HEK293 (cell line): ENCODE measurements around the gene CYP27A1.

ENCODE experiments used
- ATF2 ChIP-seq: fragments of 450-650 bp; formaldehyde crosslinking; IDR thresholded peaks from 2 replicates; pipeline ENCODE4 v1.5.1; 2016; ENCODE audit warnings: missing biosample characterization, missing genetic modification characterization, low read depth
- BCL11A ChIP-seq: fragments of 450-650 bp; formaldehyde crosslinking; IDR thresholded peaks from 2 replicates; pipeline ENCODE4 v1.5.1; 2016; ENCODE audit warnings: low read depth, missing biosample characterization, missing genetic modification characterization
- CTCF ChIP-seq: fragments of 450-650 bp; formaldehyde crosslinking; IDR thresholded peaks from 2 replicates; pipeline ENCODE4 v1.5.1; 2016; ENCODE audit warnings: missing biosample characterization, missing genetic modification characterization
- HIC1 ChIP-seq: fragments of 450-650 bp; formaldehyde crosslinking; IDR thresholded peaks from 2 replicates; pipeline ENCODE4 v1.5.1; 2016; ENCODE audit warnings: missing biosample characterization, missing genetic modification characterization
- INSM2 ChIP-seq: fragments of 450-650 bp; formaldehyde crosslinking; IDR thresholded peaks from 2 replicates; pipeline ENCODE4 v1.5.1; 2016; ENCODE audit warnings: missing biosample characterization, missing genetic modification characterization
- KLF8 ChIP-seq: fragments of 450-650 bp; formaldehyde crosslinking; IDR thresholded peaks from 2 replicates; pipeline ENCODE4 v1.5.1; 2016; ENCODE audit warnings: missing biosample characterization, missing genetic modification characterization
- KLF9 ChIP-seq: fragments of 450-650 bp; formaldehyde crosslinking; IDR thresholded peaks from 2 replicates; pipeline ENCODE4 v1.5.1; 2016; ENCODE audit warnings: missing biosample characterization, missing genetic modification characterization, low read depth
- PRDM1 ChIP-seq: fragments of 450-650 bp; formaldehyde crosslinking; IDR thresholded peaks from 2 replicates; pipeline ENCODE4; 2016; ENCODE audit warnings: missing biosample characterization, missing genetic modification characterization
- REST ChIP-seq: fragments of 450-650 bp; formaldehyde crosslinking; IDR thresholded peaks from 2 replicates; pipeline ENCODE4 v1.5.1; 2016; ENCODE audit warnings: missing biosample characterization, missing genetic modification characterization
- ZBTB48 ChIP-seq: fragments of 450-650 bp; formaldehyde crosslinking; IDR thresholded peaks from 2 replicates; pipeline ENCODE4 v1.5.1; 2016; ENCODE audit warnings: missing biosample characterization, missing genetic modification characterization
- ZNF121 ChIP-seq: fragments of 450-650 bp; formaldehyde crosslinking; IDR thresholded peaks from 2 replicates; pipeline ENCODE4 v1.5.1; 2016; ENCODE audit warnings: missing biosample characterization, missing genetic modification characterization
- ZNF19 ChIP-seq: fragments of 450-650 bp; formaldehyde crosslinking; IDR thresholded peaks from 2 replicates; pipeline ENCODE4; 2016; ENCODE audit warnings: missing biosample characterization, missing genetic modification characterization, low read depth
- ZNF585B ChIP-seq: fragments of 450-650 bp; formaldehyde crosslinking; IDR thresholded peaks from 2 replicates; pipeline ENCODE4 v1.5.1; 2016; ENCODE audit warnings: missing biosample characterization, missing genetic modification characterization

GRCh38 chr2:218755567-218756404 is 26.2 kb upstream of the CYP27A1 start:
- TF ChIP-seq INSM2 (tag by site-specific recombination) (no peak), ZNF19 (tag by site-specific recombination) (no peak), BCL11A (tag by site-specific recombination) (no peak), PRDM1 (tag by site-specific recombination) (no peak), REST (tag by site-specific recombination) (no peak), KLF8 (tag by site-specific recombination) (no peak), ATF2 (tag by site-specific recombination) (no peak), ZBTB48 (tag by site-specific recombination) (no peak), ZNF121 (tag by site-specific recombination) (no peak), CTCF (tag by site-specific recombination) (no peak), KLF9 (tag by site-specific recombination) (no peak), ZNF585B (no peak), HIC1 (tag by site-specific recombination) (no peak)
